DOHH2 (cell line): ENCODE measurements around the gene FN1.

Experiments used
- EZH2phosphoT487 ChIP-seq: fragments of 200-600 bp; sonication (generic); IDR thresholded peaks from 2 replicates; pipeline ENCODE4 v1.6.1; 2017; ENCODE audit warnings: borderline replicate concordance, mild to moderate bottlenecking, antibody characterized with exemption, low read length, moderate library complexity, mixed read lengths
- TF ChIP-seq, protein P1 (sequence below): fragments of 200-600 bp; sonication (generic); IDR thresholded peaks from one replicate; pipeline ENCODE4 v1.5.1; 2014; ENCODE audit warnings: antibody characterized with exemption, mild to moderate bottlenecking, low read depth, low read length; ENCODE audit not compliant: poor library complexity, severe bottlenecking

GRCh38 chr2:215359576-215359922, 76.3 kb downstream of the FN1 start:
- TF ChIP-seq, protein P1, sequence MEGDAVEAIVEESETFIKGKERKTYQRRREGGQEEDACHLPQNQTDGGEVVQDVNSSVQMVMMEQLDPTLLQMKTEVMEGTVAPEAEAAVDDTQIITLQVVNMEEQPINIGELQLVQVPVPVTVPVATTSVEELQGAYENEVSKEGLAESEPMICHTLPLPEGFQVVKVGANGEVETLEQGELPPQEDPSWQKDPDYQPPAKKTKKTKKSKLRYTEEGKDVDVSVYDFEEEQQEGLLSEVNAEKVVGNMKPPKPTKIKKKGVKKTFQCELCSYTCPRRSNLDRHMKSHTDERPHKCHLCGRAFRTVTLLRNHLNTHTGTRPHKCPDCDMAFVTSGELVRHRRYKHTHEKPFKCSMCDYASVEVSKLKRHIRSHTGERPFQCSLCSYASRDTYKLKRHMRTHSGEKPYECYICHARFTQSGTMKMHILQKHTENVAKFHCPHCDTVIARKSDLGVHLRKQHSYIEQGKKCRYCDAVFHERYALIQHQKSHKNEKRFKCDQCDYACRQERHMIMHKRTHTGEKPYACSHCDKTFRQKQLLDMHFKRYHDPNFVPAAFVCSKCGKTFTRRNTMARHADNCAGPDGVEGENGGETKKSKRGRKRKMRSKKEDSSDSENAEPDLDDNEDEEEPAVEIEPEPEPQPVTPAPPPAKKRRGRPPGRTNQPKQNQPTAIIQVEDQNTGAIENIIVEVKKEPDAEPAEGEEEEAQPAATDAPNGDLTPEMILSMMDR, result no peak
- no peak for TF ChIP-seq EZH2phosphoT487
